ENCODE data around the gene SEC23A.

GRCh38 chr14:39108791-39109190, 5.8 kb upstream of the SEC23A start:
- TF ChIP-seq TAF1 (IDR thresholded peaks at IDR 0.05; ENCODE audit: low read depth) (no peak), EP300 (IDR thresholded peaks at IDR 0.05; ENCODE audit: borderline replicate concordance) (no peak), TEAD4 (IDR thresholded peaks at IDR 0.05) (no peak), RAD21 (IDR thresholded peaks at IDR 0.05; ENCODE audit: low read depth) (no peak), MAX (IDR thresholded peaks at IDR 0.05) (no peak), FOXM1 (IDR thresholded peaks at IDR 0.05; ENCODE audit: borderline replicate concordance, low read depth) (no peak), REST (IDR thresholded peaks at IDR 0.05; ENCODE audit: low read depth) (no peak), CREB1 (IDR thresholded peaks at IDR 0.05; ENCODE audit: low read depth) (no peak), YY1 (IDR thresholded peaks at IDR 0.05; ENCODE audit: low read depth) (no peak)

Measured in Ishikawa (cell line).